Ishikawa (cell line): ENCODE data around the gene PUSL1.

Source experiments
- CEBPB ChIP-seq: IDR thresholded peaks from 2 replicates; pipeline ENCODE4 v1.6.1; 2012
- TCF12 ChIP-seq: IDR thresholded peaks from 2 replicates; pipeline ENCODE4 v1.6.1; 2012; ENCODE audit warnings: low read depth
- TEAD4 ChIP-seq: IDR thresholded peaks from 2 replicates; pipeline ENCODE4 v1.6.1; 2012

DNA sequence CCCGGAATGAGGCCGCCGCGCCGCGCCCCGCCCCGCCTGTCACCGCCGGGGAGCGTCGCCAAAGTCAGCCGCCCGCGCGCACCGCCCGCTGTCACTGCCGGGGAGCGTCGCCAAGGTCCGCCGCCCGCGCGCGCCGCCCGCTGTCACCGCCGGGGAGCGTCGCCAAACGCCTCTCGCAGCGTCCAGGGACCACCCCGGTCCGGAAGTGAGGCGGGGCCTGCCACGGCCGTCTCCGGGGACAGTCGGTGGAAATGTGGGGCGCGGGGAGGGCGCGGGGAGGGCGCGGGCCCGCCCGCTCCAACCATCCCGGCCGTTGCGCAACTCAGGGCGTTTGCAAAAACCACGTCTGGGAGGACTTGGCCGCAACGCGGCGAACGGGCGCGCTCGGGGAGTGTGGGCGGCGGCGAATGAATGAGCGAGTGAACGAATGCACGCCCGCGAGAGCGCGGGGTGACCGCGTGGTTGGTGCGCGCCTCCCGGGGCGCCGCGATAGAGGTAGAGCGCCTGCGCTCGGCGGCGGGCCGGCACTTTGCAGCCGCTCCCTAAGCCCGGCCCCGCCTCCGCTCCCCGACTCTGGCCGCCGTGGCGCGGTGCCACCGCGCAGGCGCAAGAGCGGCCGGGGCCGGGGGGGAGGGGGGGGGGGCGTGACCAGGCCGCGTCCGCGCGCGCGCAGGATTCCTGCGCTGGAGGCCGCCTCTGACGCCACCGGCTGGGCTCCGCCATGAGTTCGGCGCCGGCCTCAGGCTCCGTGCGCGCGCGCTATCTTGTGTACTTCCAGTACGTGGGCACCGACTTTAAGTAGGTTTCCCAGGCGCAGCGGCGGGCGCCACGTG lies at the start of gene PUSL1, which contains the start of gene ACAP3:
- TF ChIP-seq TCF12 = no peak; the same call in 1 of the 2 replicates
- peak; percentile 53 for TF ChIP-seq TEAD4
- TF ChIP-seq CEBPB = peak; percentile 98
